NB4 (cell line): ENCODE data around the gene FAIM2.

Source experiments
- CTCF ChIP-seq: IDR thresholded peaks from one replicate; pipeline ENCODE4 v1.5.1; 2012; ENCODE audit warnings: low read depth, low read length
- MAX ChIP-seq: IDR thresholded peaks from 2 replicates; pipeline ENCODE4 v1.6.1; 2011; ENCODE audit warnings: low read depth, low read length

- no peak for TF ChIP-seq CTCF
- TF ChIP-seq MAX: no peak
Observed at GRCh38 chr12:49941556-49942511, 38.1 kb upstream of the FAIM2 start.
